HL-60/S4 treated with retinoic acid at 250 ng/mL for 4 days and 3 days (cell line): ENCODE results near the gene CMC4.

Source experiments
- in situ Hi-C: fragments of 300-500 bp; cut with MboI; formaldehyde crosslinking; loops from 2 replicates; pipeline ENCODE4 v1.7.0; 2022; ENCODE audit warnings: low sequenced_read_pairs

CMC4 gene

DNA sequence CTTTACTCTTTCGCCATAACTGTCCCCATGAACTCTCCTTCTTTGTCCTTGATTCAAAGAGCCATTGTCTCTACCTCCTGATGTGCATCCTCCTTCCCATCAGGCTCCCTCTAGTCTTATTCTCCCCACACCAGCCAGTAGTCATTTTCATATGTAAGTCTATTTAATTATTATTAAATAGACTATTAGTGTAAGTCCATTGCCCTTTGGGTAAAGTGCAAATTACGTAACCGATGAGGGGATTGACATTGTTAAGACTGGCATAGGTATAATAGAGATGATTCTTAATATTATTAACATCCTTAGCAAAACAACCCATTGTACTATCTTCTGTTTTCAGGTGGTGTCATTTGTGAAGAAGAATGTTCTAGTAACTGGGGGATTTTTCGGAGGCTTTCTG is 16.7 kb downstream of the CMC4 start:
- in situ Hi-C loops, result no loop called here

DNA sequence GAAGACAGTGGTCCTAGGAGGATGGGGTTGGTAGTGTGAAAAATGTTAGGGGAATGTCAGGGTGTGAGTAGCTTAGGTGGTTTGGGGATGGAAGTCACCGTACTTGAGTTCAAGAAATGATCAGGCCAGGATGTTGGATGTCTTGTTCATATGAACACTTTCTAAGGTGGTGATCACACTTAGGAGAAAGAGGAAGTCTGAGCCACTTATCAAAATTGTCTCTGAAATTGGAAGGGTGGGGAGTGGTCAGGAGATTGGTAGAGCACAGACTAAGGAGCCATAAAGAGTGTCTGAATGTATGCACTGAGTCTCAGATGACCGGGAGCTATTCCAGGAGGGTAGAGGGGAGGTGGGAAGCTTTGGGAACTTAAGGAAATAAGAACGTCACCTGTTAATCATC is 17.3 kb downstream of the CMC4 start:
- in situ Hi-C loops, result no loop called here

DNA sequence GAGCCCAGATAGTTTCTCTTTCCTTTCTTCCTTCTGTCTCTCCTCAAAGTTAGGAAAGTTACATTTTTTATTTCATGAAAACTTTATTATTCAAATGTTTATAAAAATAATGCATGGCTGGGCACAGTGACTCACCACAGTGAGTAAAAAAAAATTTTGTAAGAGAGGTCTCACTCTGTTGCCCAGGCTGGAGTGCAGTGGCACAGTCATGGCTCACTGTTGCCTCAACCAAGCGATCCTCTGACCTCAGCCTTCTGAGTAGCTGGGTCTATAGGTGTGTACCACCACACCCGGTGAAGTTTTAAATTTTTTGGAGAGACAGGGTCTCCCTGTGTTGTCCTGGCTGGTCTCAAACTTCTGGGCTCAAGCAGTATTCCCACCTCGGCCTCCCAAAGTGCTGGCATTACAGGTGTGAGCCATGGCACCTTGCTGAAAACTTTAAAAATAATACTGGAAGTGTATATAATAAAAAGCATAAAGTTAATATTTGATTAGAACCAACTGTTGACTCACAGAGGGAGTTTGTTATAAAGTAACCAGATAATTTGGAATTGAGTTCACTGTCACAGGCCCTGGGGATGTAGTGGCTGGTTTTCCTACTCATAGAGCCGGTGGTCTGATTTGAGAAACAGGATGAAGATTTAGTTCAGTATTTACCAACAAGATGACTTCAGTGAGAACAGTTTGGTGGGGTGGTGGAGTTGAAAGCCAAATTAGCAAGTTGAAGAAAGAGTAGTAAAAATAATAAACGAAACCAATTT is 18.0 kb downstream of the CMC4 start:
- in situ Hi-C loops, result no loop called here

DNA sequence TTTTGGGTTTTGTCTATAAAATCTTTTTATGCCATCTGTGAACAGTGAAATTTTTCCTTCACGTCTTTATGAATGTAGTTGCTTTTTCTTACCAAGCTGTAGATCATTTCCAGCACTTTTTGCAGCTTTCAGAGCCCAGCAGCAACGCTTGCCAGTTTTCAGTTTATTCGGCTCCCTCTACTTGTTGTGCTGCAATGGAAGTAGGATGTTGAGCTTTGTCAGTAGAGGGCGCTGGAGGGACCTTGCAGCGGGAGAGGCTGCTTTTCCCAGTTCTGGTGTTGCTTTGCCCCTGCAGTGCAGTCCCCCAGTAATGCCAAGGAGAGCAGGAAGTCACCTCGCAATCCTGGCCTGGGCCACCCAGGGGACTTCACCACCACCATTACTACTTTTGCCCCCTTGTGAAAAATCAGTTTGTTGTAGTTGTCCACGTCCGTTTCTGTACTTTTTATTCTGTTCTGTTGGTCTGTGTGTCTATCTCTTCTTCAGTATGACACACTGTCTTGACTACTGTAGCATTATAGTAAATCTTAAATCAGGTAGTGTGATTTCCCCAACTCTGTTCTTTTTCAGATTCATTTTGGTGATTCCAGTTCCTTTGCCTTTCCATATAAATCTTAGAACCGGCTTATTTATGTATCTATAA is 21.8 kb downstream of the CMC4 start:
- in situ Hi-C loops, result no loop called here

DNA sequence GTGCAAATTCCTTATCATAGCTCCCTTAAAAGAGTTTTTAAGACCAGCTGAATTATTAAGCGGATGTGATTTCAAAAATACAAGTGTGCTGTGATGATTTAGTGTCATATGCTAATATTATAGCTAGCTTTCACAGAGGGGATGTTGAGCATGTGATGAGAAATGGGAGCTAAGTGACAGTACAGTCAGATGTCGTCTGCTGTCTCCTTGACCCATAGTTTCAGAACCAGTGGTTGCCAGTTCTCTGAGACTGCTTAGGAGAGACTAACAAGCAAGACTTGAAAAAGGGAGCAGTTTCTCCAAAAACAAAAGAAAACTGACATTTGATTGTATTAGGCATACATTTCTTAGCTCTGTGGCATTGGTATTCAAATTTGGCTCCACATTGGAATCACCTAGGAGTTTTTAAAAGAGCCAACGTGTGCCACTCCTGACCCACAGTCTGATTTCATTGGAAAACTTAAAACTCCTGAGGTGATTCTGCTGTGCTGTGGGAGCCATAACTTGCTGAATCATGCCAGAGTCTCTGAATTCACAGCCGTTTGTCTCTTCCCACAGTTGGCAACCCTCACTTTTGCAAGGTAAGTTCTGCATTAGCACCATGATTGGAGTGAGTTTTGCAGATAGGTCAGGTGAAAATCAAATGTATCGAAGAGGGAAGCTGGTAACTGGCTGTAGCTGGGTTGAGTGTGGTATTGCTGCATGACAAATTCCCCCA is 24.0 kb downstream of the CMC4 start:
- in situ Hi-C loops, result no loop called here

DNA sequence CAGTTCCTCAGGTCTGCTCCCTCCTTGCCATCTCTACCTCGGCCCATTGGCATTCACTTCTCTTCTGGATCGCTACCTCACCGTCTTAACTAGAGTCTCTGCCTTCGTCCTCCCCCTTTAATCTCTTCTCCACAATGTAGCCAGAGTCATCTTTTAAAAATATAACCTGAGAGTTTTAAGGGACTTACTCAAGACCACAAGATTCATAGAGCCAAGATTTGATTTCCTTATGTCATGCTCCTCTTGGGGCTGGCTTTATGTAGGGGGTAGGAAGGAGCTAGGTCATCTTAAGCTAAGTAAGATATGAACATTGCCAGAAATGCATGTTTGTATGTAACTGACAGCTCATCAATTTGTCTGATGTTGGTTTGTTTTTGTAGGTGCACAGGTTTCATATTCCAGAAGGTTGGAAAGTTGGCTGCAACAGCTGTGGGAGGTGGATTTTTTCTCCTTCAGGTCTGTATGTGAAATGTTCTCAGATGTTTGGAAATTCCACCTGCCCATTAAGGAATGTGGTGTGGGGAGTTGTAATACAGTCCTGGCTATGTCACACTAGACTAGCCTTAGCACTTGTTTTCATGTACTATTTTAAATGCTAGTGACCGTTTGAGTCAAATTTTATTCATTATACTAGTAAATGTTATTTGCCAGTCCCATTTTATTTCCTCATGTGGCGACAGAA is 24.7 kb downstream of the CMC4 start:
- in situ Hi-C loops, result no loop called here

DNA sequence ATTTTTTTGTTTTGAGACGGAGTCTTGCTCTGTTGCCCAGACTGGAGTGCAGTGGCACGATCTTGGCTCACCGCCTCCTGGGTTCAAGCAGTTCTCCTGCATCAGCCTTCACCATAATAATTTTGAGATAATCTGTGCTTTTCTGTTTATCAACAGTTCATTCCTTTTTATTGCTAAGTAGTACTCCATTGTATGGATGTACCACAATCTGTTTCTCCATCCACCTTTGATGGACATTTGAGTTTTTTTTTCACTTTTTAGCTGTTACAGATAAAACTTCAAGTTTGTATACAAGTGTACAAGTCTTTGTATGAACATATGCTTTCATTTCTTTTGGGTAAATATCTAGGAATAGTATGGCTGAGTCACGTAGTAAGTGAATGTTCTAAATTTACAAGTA is 35.2 kb downstream of the CMC4 start:
- in situ Hi-C loops, result no loop called here

DNA sequence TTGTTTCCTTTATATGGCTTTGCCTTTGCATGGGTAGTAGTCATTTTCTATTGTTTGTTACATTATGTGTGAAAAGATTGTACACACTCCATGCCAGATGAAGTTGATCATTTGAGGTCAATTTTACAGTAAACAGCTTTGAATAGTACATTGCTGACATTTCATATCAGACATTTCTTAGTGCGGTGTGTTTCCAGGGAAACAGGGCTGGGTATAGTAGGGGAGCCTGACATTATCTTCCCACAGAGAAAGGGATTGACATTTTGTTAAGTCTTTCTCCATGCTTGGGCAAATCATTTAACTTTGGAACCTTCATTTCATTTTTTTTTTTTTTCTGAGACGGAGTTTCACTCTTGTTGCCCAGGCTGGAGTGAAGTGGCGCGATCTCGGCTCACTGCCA is 39.3 kb downstream of the CMC4 start:
- in situ Hi-C loops, result no loop called here

DNA sequence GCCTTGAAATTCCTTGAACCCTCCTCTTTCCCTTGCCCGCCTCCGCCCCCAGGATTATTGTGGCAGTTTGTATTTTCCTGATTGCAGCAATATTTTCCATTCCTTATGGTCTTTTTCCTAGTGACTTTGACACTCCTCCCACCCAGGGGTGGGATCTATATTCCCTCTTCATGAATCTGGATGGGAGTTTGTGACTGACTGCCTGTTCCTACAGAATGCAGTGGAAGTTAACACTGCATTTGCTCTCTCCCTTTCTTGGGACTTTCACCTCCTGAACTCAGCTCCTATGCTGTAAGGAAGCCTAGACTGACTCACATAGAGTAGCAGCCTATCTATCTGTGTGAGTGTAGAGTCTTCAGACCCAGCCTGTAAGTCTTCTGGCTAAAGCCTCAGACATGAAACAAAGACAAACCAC is 42.1 kb downstream of the CMC4 start:
- in situ Hi-C loops, result no loop called here

DNA sequence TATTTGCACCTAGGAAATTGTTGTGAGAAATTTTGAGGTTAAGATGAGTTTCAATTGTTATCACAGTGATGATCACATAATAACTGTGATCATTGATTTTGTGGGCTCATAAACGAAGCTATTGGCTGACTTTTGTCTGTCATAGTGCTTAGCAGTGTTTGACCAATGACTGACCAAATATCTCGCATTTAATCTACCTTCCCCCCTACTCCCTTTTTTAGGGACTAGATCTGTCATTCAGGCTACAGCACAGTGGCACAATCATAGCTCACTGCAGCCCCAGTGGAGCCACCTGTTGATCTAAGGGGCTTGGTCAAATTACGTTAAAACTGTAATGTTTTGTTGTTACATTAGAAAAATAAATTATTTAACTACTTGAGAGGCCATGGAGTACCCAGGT is 42.8 kb downstream of the CMC4 start:
- in situ Hi-C loops, result no loop called here

DNA sequence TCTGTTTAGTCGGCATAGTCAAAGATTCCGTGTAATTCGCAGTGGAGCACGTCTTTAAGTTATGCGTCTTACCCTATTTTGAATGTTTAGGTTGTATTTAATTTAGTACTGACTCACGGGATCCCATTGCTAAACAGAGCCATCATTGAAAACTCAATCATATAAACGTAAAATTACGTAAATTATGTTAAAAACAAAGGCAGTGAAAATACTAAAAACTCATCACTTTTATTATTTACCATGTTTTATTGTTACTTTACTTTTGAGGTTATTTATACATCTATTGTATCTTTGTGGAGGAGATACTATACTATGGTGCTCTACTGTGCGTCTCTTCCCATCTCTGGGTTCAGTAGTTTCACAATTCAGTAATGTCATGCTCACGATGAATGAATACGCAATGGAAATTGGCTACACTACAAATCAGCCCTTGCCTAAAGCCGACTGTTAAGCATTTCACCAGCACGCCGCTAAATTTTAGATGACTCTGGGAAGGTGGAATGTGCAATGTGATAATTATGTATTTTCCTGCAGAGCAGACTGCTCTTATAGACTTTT is 43.3 kb downstream of the CMC4 start:
- in situ Hi-C loops, result no loop called here

DNA sequence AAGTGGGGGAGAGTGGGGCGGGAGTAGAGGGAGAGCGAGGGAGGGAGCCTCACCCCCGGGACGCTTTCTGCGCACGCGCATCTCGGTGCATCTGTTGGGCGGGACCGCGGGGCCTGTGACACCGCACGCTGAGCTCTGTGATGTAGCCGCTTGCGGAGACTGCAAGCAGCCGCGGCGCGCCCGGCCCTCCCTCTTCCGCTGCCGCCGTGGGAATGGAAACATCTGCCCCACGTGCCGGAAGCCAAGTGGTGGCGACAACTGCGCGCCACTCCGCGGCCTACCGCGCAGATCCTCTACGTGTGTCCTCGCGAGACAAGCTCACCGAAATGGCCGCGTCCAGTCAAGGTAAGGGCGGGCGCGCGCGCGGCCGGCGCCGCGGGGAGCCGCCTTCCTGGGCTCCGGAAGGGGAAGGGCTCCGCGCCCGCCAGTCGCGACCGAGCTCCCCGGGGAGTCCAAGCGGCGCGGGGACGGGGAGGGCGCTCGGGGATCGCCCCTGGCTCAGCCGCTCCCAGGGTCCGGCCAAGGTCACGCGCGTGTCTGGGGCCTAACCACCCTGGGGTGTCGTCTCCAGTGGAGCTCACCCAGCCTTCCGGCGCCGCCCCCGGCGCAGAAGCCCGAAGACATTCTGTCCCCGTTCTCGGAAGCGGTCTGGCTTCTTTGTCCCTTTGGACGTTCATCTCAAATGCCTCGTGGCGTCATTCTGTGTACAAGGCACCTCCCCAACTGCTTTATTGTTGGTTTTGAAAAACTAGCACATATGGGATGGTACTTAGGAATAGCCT is 44.0 kb downstream of the CMC4 start, which contains the start of gene FUNDC2:
FUNDC2 (plus strand) TSS at position 118 of the 782 bp plus-strand sequence; CDS start at position 213, 95 bp downstream.
- in situ Hi-C loops, result no loop called here

DNA sequence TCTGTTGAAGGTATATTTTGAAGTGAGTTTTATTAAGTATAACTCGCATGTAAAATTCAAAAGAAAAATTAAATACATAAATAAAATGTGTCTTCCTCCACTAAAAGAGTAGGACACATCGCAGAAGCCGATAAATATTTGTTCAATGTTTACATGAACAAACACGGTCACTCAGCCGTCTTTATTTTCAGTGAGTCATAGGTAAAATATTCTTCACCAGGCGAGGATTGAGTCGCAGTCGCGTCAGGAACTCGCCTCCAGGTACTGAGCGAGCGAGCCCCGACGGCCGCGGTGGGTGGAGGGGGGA is 44.6 kb downstream of the CMC4 start:
- in situ Hi-C loops, result no loop called here

DNA sequence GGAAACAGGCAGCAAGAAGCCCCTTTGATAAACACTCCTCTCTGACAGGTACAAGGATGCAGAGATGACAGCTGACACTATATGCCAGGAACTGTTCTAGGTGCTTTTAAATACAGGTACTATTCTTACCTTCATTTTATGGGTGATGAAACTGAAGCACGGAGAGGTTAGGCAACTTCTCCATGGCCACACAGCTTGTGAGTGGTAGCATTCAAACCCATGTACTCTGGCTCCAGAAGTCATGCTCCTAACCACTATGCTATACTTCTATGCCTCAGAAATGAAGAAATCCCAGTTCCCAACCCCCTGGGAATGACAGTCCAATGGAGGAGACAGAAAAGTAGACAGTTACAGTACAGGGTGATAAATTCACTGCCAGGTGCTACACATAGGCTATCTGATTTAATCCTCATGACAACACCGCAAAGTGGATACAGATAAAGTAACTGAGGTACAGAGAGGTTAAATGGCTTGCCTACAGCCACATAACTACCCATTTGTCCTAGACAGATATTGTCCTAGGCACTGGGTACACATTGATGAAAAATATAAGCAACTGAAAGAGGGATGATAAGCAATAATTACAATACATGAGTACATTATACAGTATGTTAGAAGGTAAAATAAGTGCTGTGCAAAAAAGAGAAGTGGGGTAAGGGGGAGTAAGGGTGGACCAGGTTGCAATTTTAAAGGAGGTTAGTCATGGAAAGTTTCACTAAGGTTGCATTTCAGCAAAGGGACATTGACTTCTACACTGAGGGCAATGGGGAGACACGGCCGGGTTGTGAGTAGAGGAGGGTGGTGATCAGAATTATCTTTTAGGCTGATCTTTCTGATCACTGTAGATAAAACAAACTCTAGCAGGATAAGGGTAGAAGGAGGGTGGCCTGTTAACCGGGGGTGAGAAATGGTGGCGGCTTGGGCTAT is 46.8 kb downstream of the CMC4 start:
- in situ Hi-C loops, result no loop called here

DNA sequence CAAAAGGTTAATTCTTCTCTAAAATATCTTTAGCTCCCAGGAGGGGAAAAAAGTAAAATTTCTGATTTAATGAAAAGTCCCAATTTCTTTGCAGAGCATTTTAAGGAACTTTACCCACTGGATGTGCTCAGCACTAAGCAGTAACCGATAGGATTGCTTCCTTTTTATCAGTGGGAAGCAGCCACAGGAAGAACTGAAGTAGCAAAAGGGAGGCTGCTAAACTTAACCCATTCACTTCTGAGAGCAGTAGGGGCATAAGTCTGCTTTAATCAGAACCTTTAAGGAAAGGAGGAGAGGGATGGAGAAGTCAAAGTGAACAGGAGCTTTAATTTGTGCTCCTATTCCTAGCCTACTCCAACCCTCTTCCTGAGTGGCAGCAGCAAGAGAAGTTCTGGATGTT is 48.4 kb downstream of the CMC4 start, which contains the start of gene F8:
F8 (minus strand) TSS at position 139 of the 400 bp plus-strand sequence. CDS start 171 bp downstream, outside the sequence.
- in situ Hi-C loops, result no loop called here

DNA sequence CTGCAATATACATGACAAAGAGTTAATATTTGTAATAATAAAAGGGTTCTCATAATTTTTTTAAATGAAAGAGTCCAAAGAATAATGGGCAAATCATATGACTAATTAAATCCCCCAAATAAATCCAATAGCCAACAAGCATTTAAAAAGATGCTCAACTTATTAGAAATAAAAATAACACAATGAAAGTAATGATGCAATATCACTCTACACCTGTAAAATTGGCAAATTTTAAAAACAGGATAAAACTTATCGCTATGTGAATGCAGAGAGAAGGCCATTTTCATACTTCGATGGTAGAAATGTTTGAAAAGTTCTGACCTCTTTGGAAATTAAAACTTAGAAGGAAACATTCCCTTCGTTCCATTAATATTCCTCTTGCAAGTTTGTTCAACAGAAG is 50.3 kb downstream of the CMC4 start:
- in situ Hi-C loops, result no loop called here
